Tibial nerve (tissue), 3 donors: ENCODE results near the gene OR4C16.

Experiments used
- CTCF ChIP-seq, 5 experiments: fragments of 200-600 bp in 3 of 5; fragments of 450-650 bp in 2 of 5; sonication (generic) in 3 of 5; IDR thresholded peaks; one replicate each; pipeline ENCODE4 v1.5.1; 2016 to 2019; ENCODE audit warnings: antibody characterized with exemption in 5 of 5, mild to moderate bottlenecking in 3 of 5, moderate library complexity in 2 of 5
- POLR2A ChIP-seq, 2 donors: fragments of 450-650 bp; IDR thresholded peaks; one replicate each; pipeline ENCODE4 v1.6.1; 2017; ENCODE audit warnings: antibody characterized with exemption in 2 of 2, mild to moderate bottlenecking in 2 of 2, moderate library complexity in 2 of 2

DNA sequence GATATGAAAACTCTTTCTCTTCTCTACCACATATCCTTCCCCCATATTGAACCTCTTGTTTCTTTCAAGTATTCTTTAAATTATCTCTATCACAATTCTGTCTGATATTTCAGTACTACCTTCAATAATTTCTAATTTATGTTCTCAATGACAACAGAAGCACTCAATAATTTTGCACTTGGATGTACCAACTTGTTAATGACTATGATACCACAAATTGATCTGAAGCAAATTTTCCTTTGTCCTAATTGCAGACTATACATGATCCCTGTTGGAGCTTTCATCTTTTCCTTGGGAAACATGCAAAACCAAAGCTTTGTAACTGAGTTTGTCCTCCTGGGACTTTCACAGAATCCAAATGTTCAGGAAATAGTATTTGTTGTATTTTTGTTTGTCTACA, 17.8 kb upstream of the OR4C16 start, which contains the start of gene OR4C15:
- TF ChIP-seq CTCF (IDR thresholded peaks at IDR 0.05) (no peak), POLR2A (IDR thresholded peaks at IDR 0.05) (no peak)
